ENCODE measurements around the gene CRIP2. TPM values are rescaled to one million over a fixed set of nuclear protein-coding genes. Genes with fewer than 3 reads are reported as not detected.

The CRIP2 gene
- total and polyA plus RNA-seq, 2 of the 13 experiments (the other 11 are each of a cell fraction or from before 2014, with no cell fraction given) = 31.6 to 37.9 TPM

- peak; percentile 59; the same call in 1 of the 2 replicates for TF ChIP-seq ZNF784 (CRISPR knock-in tag; IDR thresholded peaks at IDR 0.05; ENCODE audit: borderline replicate concordance)
- no peak for TF ChIP-seq ZNF274 (CRISPR knock-in tag; IDR thresholded peaks at IDR 0.05)
- peak; percentile 85 for TF ChIP-seq HDAC1 (CRISPR knock-in tag; IDR thresholded peaks at IDR 0.05)
- TF ChIP-seq ZIK1 (CRISPR knock-in tag; IDR thresholded peaks at IDR 0.05; ENCODE audit: borderline replicate concordance, low read depth) = peak; percentile 74; the same call in 1 of the 2 replicates
- peak; percentile 98 for TF ChIP-seq ZNF263 (CRISPR knock-in tag; IDR thresholded peaks at IDR 0.05)
- TF ChIP-seq ZNF564 (CRISPR knock-in tag; IDR thresholded peaks at IDR 0.05) = peak; percentile 43; the same call in 1 of the 2 replicates
- TF ChIP-seq NR3C1 (CRISPR knock-in tag; IDR thresholded peaks at IDR 0.05) = no peak
- TF ChIP-seq RFX3 (CRISPR knock-in tag; IDR thresholded peaks at IDR 0.05) = no peak; the same call in 1 of the 2 replicates
- TF ChIP-seq NKX3-1 (CRISPR knock-in tag; IDR thresholded peaks at IDR 0.05) = no peak
- TF ChIP-seq, protein P1, sequence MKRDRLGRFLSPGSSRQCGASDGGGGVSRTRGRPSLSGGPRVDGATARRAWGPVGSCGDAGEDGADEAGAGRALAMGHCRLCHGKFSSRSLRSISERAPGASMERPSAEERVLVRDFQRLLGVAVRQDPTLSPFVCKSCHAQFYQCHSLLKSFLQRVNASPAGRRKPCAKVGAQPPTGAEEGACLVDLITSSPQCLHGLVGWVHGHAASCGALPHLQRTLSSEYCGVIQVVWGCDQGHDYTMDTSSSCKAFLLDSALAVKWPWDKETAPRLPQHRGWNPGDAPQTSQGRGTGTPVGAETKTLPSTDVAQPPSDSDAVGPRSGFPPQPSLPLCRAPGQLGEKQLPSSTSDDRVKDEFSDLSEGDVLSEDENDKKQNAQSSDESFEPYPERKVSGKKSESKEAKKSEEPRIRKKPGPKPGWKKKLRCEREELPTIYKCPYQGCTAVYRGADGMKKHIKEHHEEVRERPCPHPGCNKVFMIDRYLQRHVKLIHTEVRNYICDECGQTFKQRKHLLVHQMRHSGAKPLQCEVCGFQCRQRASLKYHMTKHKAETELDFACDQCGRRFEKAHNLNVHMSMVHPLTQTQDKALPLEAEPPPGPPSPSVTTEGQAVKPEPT (CRISPR knock-in tag; IDR thresholded peaks at IDR 0.05; ENCODE audit: low read depth) = peak; percentile 48; the same call in 1 of the 2 replicates
- TF ChIP-seq MTA1 (CRISPR knock-in tag; IDR thresholded peaks at IDR 0.05; ENCODE audit: borderline replicate concordance) = peak; percentile 58; the same call in 1 of the 2 replicates
- no peak for TF ChIP-seq TIGD3 (CRISPR knock-in tag; IDR thresholded peaks at IDR 0.05; ENCODE audit: borderline replicate concordance)
- peak; percentile 65; the same call in 1 of the 2 replicates for TF ChIP-seq ZNF709 (CRISPR knock-in tag; IDR thresholded peaks at IDR 0.05)
- no peak for TF ChIP-seq AHDC1 (CRISPR knock-in tag; IDR thresholded peaks at IDR 0.05; ENCODE audit: borderline replicate concordance)
- TF ChIP-seq HNF4A (CRISPR knock-in tag; IDR thresholded peaks at IDR 0.05) = peak; percentile 84
- 0 out of 2 replicates have a peak, but pooled peaks have one; percentile 42 for TF ChIP-seq ZNF800 (CRISPR knock-in tag; IDR thresholded peaks at IDR 0.05)
- TF ChIP-seq ZBTB20 (CRISPR knock-in tag; IDR thresholded peaks at IDR 0.05; ENCODE audit: borderline replicate concordance, low read depth) = no peak
These were observed 24.8 kb downstream of the CRIP2 start (continued) for GRCh38 chr14:105499256-105500035.

Data from HepG2 (cell line).